ENCODE measurements around the gene TMEM51.
"Not testable (repeated sequence)": the region's sequence is repeated elsewhere in the genome, so short reads cannot be mapped to it uniquely, and the experiment has no call there.

Gene TMEM51

DNA sequence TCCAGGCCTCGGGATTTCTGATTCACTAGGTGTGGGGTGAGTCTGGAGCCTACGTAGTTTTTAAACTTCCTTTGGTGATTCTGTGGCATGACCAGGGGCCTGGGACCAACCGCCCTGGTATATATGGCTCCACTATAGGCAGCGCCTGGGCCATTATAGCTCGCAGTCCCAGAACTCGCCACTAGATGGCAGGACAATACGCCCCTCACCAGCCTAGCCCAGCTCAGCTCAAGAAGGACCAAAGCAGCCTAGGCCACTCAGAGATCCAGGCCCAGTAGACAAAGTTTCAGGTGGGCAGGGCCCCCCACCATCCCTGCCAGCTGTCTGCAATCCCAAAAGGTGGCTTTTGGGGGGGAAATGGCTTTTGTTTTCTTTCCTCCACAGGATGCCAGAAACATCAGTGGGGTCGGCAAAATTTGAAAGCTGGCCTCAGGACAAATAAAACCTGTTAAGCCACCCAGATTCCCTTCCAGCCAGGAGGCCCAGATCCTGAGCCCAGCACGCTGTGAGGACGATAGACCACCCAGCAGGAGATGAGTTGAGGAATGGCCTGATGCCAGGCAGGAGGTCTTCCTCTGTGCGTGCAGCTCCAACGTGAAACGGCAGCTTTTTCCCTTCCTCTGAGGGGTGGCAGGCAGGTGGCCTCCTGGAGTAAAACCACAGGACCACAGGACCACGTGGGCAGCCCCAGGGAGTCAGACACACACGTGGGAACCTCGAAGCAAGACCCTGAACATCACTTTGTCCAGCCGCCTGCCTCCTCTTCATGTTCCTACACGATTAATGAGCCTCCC lies 24.8 kb upstream of the TMEM51 start:
- TF ChIP-seq, protein P1, sequence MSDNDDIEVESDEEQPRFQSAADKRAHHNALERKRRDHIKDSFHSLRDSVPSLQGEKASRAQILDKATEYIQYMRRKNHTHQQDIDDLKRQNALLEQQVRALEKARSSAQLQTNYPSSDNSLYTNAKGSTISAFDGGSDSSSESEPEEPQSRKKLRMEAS (IDR thresholded peaks at IDR 0.05; ENCODE audit: low read depth, low read length) = peak; percentile 30; the same call in 1 of the 2 replicates
- TF ChIP-seq, protein P2, sequence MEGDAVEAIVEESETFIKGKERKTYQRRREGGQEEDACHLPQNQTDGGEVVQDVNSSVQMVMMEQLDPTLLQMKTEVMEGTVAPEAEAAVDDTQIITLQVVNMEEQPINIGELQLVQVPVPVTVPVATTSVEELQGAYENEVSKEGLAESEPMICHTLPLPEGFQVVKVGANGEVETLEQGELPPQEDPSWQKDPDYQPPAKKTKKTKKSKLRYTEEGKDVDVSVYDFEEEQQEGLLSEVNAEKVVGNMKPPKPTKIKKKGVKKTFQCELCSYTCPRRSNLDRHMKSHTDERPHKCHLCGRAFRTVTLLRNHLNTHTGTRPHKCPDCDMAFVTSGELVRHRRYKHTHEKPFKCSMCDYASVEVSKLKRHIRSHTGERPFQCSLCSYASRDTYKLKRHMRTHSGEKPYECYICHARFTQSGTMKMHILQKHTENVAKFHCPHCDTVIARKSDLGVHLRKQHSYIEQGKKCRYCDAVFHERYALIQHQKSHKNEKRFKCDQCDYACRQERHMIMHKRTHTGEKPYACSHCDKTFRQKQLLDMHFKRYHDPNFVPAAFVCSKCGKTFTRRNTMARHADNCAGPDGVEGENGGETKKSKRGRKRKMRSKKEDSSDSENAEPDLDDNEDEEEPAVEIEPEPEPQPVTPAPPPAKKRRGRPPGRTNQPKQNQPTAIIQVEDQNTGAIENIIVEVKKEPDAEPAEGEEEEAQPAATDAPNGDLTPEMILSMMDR (IDR thresholded peaks at IDR 0.05; ENCODE audit: low read depth, low read length) = peak; percentile 93
- peak; percentile 40; the same call in 1 of the 2 replicates for TF ChIP-seq MYC (IDR thresholded peaks at IDR 0.05; ENCODE audit: low read depth, low read length)
- TF ChIP-seq POLR2A (IDR thresholded peaks at IDR 0.05; ENCODE audit: extremely low read depth, insufficient read length) = no peak
- H3K4me3 ChIP-seq (ENCODE audit: low read depth, low read length) = no peak overlapping the region
- DNase-seq (ENCODE audit: low read depth) = peak; percentile 65

DNA sequence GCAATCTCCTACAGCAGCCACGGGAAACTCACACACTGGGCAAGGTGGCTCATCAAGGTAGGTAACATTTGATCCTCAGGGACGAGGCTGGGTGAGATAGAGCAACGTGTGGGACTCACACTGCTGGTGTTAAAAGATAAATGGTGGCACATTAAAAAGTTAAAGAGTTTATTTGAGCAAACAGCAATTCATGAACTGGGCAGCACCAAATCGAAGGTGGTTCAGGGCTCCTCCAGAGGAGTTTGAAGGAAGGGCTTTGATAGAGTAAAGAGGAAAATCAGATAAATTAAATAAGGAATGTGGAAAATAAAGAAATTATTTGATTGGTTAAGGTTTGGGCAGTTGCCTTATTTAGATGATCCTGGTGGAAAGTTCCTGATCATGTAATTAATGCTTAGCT lies 23.6 kb upstream of the TMEM51 start:
- H3K4me3 ChIP-seq (ENCODE audit: low read depth, low read length) = no peak overlapping the region
- DNase-seq (ENCODE audit: low read depth) = no peak

DNA sequence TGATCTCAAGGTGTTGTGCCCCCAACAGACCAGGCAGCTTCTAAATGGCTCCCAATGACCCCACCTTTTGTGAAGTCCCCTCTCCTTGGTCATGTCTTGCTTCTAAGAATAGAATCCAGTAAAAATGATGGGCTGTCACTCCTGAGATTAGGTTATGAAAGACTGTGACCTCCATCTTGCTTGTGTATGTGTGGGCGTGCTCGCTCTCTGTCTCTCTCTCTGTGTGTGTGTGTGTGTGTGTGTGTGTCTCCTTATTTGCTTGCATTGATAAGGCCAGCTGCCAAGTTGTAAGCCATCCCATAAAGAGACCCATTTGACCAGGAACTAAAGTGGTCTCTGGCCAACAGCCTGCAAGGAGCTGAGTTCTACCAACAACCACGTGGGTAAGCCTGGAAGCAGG lies 22.9 kb upstream of the TMEM51 start:
- no peak for DNase-seq (ENCODE audit: low read depth)
- TF ChIP-seq MYC (IDR thresholded peaks at IDR 0.05; ENCODE audit: low read depth, low read length) = no peak
- no peak for TF ChIP-seq POLR2A (IDR thresholded peaks at IDR 0.05; ENCODE audit: extremely low read depth, insufficient read length)
- TF ChIP-seq, protein P2 (IDR thresholded peaks at IDR 0.05; ENCODE audit: low read depth, low read length) = no peak
- TF ChIP-seq, protein P1 (IDR thresholded peaks at IDR 0.05; ENCODE audit: low read depth, low read length) = no peak
- H3K4me3 ChIP-seq (ENCODE audit: low read depth, low read length) = no peak overlapping the region

More for the DNA sequence above, 23.6 kb upstream of the TMEM51 start:
- TF ChIP-seq, protein P1 (IDR thresholded peaks at IDR 0.05; ENCODE audit: low read depth, low read length) = no peak
- TF ChIP-seq, protein P2 (IDR thresholded peaks at IDR 0.05; ENCODE audit: low read depth, low read length) = no peak
- TF ChIP-seq POLR2A (IDR thresholded peaks at IDR 0.05; ENCODE audit: extremely low read depth, insufficient read length) (no peak), MYC (IDR thresholded peaks at IDR 0.05; ENCODE audit: low read depth, low read length) (no peak)

DNA sequence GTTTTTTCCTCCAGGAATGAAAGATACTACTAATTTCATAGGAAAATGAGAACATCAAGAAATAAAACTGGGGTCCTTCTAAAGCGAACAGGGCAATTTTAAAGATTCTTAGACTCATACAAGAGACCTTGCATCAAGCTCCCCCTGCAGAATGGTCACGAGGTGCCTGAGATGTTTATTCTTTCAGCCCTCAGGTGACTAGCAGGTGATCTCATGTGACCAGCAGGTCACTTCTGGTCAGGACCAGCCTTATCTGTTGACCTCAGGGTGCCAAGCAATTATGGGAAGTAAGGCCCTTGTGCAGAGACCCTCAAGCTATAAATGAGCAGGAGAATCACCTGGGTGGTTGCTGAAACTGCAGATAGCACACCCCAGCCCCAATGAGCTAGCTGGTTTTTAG lies 20.6 kb upstream of the TMEM51 start:
- no peak for DNase-seq (ENCODE audit: low read depth)
- TF ChIP-seq, protein P2 (IDR thresholded peaks at IDR 0.05; ENCODE audit: low read depth, low read length) = no peak
- TF ChIP-seq MYC (IDR thresholded peaks at IDR 0.05; ENCODE audit: low read depth, low read length) = no peak
- no peak for TF ChIP-seq POLR2A (IDR thresholded peaks at IDR 0.05; ENCODE audit: extremely low read depth, insufficient read length)
- TF ChIP-seq, protein P1 (IDR thresholded peaks at IDR 0.05; ENCODE audit: low read depth, low read length) = no peak
- H3K4me3 ChIP-seq (ENCODE audit: low read depth, low read length) = no peak overlapping the region

DNA sequence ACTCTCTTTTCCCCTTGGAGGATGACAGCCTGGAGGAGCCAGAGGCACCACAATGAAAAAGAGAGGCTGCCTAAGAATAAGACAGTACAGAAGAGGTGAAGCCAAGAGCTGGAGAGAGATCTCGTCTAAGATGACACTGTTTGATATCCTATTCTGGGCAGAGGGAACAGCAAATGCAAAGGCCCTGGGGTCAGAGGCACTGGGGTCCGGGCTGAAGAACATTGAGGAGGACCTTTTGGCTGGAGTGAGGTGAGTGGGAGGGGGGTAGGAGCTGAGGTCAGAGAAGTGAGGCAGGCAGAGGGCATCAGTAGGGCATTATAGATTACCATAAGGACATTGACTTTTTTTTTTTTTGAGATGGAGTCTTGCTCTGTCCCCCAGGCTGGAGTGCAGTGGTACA lies 19.3 kb upstream of the TMEM51 start:
- H3K4me3 ChIP-seq (ENCODE audit: low read depth, low read length) = no peak overlapping the region
- TF ChIP-seq, protein P2 (IDR thresholded peaks at IDR 0.05; ENCODE audit: low read depth, low read length) = no peak
- TF ChIP-seq, protein P1 (IDR thresholded peaks at IDR 0.05; ENCODE audit: low read depth, low read length) = no peak
- TF ChIP-seq MYC (IDR thresholded peaks at IDR 0.05; ENCODE audit: low read depth, low read length) (no peak), POLR2A (IDR thresholded peaks at IDR 0.05; ENCODE audit: extremely low read depth, insufficient read length) (no peak)
- no peak for DNase-seq (ENCODE audit: low read depth)

DNA sequence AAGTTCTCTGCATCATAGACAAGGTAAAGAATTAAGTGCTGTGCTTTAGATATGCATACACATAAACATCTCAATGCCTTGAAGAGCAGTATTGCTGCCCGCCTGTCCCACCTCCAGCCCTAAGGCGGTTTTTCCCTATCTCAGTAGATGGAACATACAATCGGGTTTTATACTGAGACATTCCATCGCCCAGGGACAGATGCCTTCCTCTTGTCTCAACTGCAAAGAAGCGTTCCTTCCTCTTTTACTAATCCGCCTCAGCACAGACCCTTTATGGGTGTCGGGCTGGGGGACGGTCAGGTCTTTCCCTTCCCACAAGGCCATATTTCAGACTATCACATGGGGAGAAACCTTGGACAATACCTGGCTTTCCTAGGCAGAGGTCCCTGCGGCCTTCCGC lies 17.9 kb upstream of the TMEM51 start:
- H3K4me3 ChIP-seq (ENCODE audit: low read depth, low read length); DNase-seq (ENCODE audit: low read depth): not testable (repeated sequence)
